ENCODE data around the gene ABR. TPM values are rescaled to one million over a fixed set of nuclear protein-coding genes. Genes with fewer than 3 reads are reported as not detected.
"Not testable (repeated sequence)": the region's sequence is repeated elsewhere in the genome, so short reads cannot be mapped to it uniquely, and the experiment has no call there.

ABR gene
- total RNA-seq, 4 donors from 2014 or later, result 286 to 1,099 (median 522) TPM

GRCh38 chr17:1077581-1077985 is 102.2 kb downstream of the ABR start:
- Histone ChIP-seq H3K36me3 (peaks cover 0 to 10% (median 4%) of the 10 kb centered on the region in 4 donors), H3K9me3 (no peaks in the 10 kb centered on the region), H3K4me3 (no peak overlapping the region), H3K27me3 (no peaks in the 10 kb centered on the region), H3K27ac (no peak overlapping the region), H3K4me1 (peaks cover 7 to 46% (median 38%) of the 10 kb centered on the region in 4 donors)
- DNase-seq, result no peak
- in situ Hi-C loops (cut with MboI; ENCODE audit: low pct_ligation_motif_present in 1 of 4, low pct_unique_long_range_greater_than_20kb in 1 of 4, low sequenced_read_pairs in 3 of 4) (no loop called here), intact Hi-C loops (cut with DNase I; ENCODE audit: low total_unique reads) (no loop called here)
- 91% methylated on average over 10 of the region's 10 CpGs; no CpG with 5 or more reads in 1 of the 2 donors for WGBS, 2 donors (ENCODE audit: low coverage in 1 of 2)
- TF ChIP-seq POLR2A (IDR thresholded peaks at IDR 0.05), result no peak
- no peak for TF ChIP-seq EP300 (IDR thresholded peaks at IDR 0.05; ENCODE audit: low read depth)
- TF ChIP-seq POLR2AphosphoS5 (IDR thresholded peaks at IDR 0.05), result no peak
- TF ChIP-seq CTCF (IDR thresholded peaks at IDR 0.05), result no peak

- Histone ChIP-seq H3K4me3 (no peak overlapping the region), H3K9me3 (no peaks in the 10 kb centered on the region), H3K4me1 (peaks cover 3 to 39% (median 32%) of the 10 kb centered on the region in 4 donors), H3K27me3 (no peaks in the 10 kb centered on the region), H3K27ac (no peak overlapping the region), H3K36me3 (peaks cover 0 to 14% (median 1%) of the 10 kb centered on the region in 4 donors)
- WGBS, 2 donors (ENCODE audit: low coverage in 1 of 2), result 85 to 89% methylated on average over 4 to 6 of the region's 6 CpGs
- TF ChIP-seq POLR2A (IDR thresholded peaks at IDR 0.05), result no peak
- no peak for TF ChIP-seq CTCF (IDR thresholded peaks at IDR 0.05)
- no peak for TF ChIP-seq POLR2AphosphoS5 (IDR thresholded peaks at IDR 0.05)
- TF ChIP-seq EP300 (IDR thresholded peaks at IDR 0.05; ENCODE audit: low read depth), result no peak
- in situ Hi-C loops (cut with MboI; ENCODE audit: low pct_ligation_motif_present in 1 of 4, low pct_unique_long_range_greater_than_20kb in 1 of 4, low sequenced_read_pairs in 3 of 4), result no loop called here
- intact Hi-C loops (cut with DNase I; ENCODE audit: low total_unique reads), result no loop called here
- no peak for DNase-seq
Observed at GRCh38 chr17:1076982-1077302, 102.8 kb downstream of the ABR start.

DNA sequence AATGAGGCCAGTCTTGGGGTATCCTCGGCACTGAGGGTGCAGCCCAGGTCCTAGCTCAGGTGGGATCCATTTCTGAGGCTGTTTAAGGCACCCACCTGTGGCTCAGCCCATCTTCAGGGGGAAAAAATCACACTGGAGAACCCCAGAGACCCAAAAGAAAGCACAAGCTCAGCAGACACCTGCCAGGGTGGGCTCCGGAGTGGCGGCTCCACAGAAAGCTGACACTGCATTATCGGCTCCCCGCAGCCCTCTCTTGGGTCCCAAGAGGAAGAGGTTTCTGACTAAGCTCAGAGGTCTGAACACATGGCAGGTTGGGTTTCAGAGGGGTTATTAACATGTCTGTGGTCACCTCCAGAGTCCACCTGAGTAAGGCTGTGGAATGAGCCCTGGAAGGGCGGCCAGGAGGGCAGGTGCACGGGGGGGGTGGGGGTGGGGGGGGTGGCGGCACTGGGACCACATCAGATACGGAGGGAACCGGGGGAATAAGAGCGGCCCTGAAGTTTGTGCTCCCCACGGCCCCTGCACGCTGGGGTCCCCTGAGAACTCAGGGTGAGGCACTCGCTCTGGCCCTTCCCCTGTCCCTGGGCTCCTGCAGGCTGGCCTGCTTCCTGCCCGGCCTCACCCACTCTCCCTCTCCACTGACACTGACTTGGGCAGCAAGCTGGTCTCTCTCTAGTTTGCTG is 103.3 kb downstream of the ABR start:
- H3K4me3 ChIP-seq, result no peak overlapping the region
- in situ Hi-C loops (cut with MboI; ENCODE audit: low pct_ligation_motif_present in 1 of 4, low pct_unique_long_range_greater_than_20kb in 1 of 4, low sequenced_read_pairs in 3 of 4) (no loop called here), intact Hi-C loops (cut with DNase I; ENCODE audit: low total_unique reads) (no loop called here)
- no peak for TF ChIP-seq POLR2A (IDR thresholded peaks at IDR 0.05)
- TF ChIP-seq EP300 (IDR thresholded peaks at IDR 0.05; ENCODE audit: low read depth), result no peak
- no peak for TF ChIP-seq POLR2AphosphoS5 (IDR thresholded peaks at IDR 0.05)
- TF ChIP-seq CTCF (IDR thresholded peaks at IDR 0.05), result no peak
- no peak for DNase-seq
- no peaks in the 10 kb centered on the region for H3K27me3 ChIP-seq
- H3K36me3 ChIP-seq, result peaks cover 0 to 19% (median 3%) of the 10 kb centered on the region in 4 donors
- WGBS, 2 donors (ENCODE audit: low coverage in 1 of 2), result 88% methylated on average over 15 of the region's 15 CpGs; no CpG with 5 or more reads in 1 of the 2 donors
- no peak overlapping the region for H3K27ac ChIP-seq
- H3K9me3 ChIP-seq, result no peaks in the 10 kb centered on the region
- peaks cover 0 to 34% (median 27%) of the 10 kb centered on the region in 4 donors for H3K4me1 ChIP-seq

DNA sequence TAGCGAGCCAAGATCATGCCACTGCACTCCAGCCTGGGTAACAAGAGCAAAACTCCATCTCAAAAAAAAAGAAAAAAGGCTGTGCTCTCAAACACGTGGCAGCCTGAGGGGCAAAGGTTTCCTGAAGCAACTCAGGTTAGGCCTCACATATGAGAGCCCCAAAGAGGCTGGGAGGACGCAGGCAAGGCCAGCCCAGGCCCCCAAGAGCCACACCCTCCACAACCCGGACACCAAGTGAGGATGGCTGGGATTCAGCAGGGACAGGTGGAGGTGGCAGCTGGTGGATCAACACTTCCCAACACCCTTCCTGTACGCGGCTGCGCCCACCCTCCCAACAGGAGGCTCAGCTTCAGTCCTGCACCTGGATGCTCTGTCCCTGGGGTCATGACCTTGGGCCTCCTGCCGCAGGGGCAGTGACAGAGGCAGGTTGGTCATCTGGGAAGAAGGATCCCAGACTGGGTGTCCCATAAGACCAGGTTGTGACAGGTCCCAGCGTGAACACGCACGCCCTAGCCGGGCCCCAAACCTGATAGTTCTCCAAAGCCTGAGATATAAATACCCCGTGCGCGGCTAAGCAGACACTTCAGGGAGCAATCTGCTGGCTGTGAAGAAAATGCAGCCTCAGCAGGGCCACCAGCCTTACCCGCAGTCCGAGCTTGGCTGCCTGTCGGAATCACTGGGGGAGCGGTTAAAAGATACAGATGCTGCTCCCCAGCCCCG is 104.7 kb downstream of the ABR start:
- 20 to 77% methylated on average over 1 to 20 of the region's 20 CpGs for WGBS, 2 donors (ENCODE audit: low coverage in 1 of 2)
- Histone ChIP-seq H3K27ac (peak overlapping the region in 3 of 4 donors; percentile 10 to 73 (median 52)), H3K4me1 (peaks cover 0 to 21% (median 19%) of the 10 kb centered on the region in 4 donors), H3K4me3 (no peak overlapping the region), H3K27me3 (no peaks in the 10 kb centered on the region), H3K9me3 (no peaks in the 10 kb centered on the region), H3K36me3 (peaks cover 0 to 31% (median 10%) of the 10 kb centered on the region in 4 donors)
- DNase-seq, result no peak
- in situ Hi-C loops (cut with MboI; ENCODE audit: low pct_ligation_motif_present in 1 of 4, low pct_unique_long_range_greater_than_20kb in 1 of 4, low sequenced_read_pairs in 3 of 4) (no loop called here), intact Hi-C loops (cut with DNase I; ENCODE audit: low total_unique reads) (no loop called here)
- no peak for TF ChIP-seq EP300 (IDR thresholded peaks at IDR 0.05; ENCODE audit: low read depth)
- no peak for TF ChIP-seq CTCF (IDR thresholded peaks at IDR 0.05)

GRCh38 chr17:1073963-1074625 is 105.7 kb downstream of the ABR start:
- DNase-seq; H3K27me3 ChIP-seq; intact Hi-C loops (cut with DNase I; ENCODE audit: low total_unique reads); H3K4me3 ChIP-seq; in situ Hi-C loops (cut with MboI; ENCODE audit: low pct_ligation_motif_present in 1 of 4, low pct_unique_long_range_greater_than_20kb in 1 of 4, low sequenced_read_pairs in 3 of 4); H3K9me3 ChIP-seq: not testable (repeated sequence)
- peaks cover 0 to 21% (median 16%) of the 10 kb centered on the region in 4 donors for H3K4me1 ChIP-seq
- peak overlapping the region in 3 of 4 donors; percentile 10 to 73 (median 52) for H3K27ac ChIP-seq
- H3K36me3 ChIP-seq, result peaks cover 0 to 34% (median 13%) of the 10 kb centered on the region in 4 donors
- WGBS, 2 donors (ENCODE audit: low coverage in 1 of 2), result 41 to 100% methylated on average over 1 to 15 of the region's 15 CpGs

All from transverse colon (tissue), 4 donors.